Stimulated activated CD4-positive, alpha-beta T cell treated with anti-CD3 and anti-CD28 coated beads, Interleukin-1b, Interleukin-23, amount 100 ng/mL, for 24 hours (primary cell): ENCODE measurements around the gene ZNF532.
"Not testable (repeated sequence)": the region's sequence is repeated elsewhere in the genome, so short reads cannot be mapped to it uniquely, and the experiment has no call there.

Source experiments
- DNase-seq, 4 experiments: peaks; one replicate each; pipeline ENCODE4 v3.0.0-alpha.2; 2020; ENCODE audit warnings: low read depth in 4 of 4, low spot score in 1 of 4

The ZNF532 gene

DNA sequence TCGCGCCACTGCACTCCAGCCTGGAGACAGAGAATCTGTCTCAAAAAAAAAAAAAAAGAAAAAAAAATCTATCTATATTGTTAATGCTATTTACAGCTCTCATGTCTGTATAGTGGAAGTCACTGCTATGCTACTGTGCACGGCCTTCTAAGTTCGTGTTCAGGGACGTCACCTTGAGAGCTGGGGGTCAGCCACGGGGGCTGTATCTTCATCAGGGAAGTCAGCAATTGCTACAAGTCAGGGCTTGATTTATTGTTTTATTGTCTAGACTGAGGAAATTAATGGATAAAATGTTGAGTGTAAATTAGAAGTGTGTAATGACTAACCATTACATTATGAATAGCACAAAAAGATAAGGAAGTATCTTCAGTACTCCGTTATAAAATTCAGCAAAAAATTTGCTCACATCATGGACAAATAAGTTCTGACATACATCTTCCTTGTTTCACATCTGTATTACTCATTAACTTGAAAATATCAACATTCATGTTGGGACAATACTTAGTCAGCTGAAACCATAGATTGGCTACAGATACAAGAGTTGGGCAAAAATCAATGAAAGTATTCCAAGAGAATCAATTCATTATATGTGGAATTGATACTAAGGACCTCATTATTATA, 138.4 kb downstream of the ZNF532 start:
- no peak for DNase-seq

DNA sequence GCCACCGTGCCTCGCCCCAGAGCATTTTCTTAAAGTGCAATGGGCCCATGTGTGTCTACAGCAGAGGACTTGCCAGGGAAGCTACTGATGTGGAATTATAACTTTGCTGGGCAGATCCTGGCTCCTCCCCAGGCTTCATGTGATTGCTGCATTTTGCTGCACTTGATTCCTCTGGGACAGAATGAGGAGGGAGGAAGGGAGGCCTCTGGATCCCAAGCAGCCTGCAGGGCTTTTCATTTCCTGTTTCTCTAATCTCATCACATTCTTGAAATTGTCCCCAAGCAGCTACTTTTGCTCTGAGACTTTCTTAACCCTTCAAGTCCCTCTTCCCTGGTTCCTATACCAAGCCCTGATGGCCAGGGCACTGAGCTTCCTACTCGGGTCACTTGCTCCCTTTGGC, 140.6 kb downstream of the ZNF532 start:
- DNase-seq = no peak

DNA sequence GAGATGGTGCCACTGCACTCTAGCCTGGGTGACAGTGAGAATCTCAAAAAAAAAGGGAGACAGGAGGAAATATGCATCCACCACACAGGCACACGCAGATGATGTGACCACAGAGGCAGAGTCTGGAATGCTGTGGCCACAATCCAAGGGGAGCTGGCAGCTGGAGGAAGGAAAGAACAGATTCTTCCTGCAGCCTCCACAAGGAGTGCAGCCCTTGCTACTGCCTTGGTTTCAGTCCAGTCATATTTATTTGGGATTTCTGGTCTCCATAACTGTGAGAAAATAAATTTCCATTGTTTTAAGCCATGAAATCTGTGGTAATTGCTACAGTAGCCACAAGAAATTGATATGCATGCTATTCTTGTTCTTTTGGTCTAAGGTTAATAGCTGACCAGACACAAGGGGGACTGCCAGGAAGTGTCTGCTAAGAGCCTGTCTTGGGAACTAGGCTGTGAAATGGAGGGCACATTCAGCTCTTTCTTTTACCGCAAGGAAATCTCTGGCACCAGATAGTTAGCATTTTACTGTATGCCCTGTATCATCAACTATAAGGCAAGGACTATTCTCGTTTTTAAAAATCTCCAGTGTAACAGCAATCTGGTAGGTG, 141.9 kb downstream of the ZNF532 start:
- DNase-seq = no peak

DNA sequence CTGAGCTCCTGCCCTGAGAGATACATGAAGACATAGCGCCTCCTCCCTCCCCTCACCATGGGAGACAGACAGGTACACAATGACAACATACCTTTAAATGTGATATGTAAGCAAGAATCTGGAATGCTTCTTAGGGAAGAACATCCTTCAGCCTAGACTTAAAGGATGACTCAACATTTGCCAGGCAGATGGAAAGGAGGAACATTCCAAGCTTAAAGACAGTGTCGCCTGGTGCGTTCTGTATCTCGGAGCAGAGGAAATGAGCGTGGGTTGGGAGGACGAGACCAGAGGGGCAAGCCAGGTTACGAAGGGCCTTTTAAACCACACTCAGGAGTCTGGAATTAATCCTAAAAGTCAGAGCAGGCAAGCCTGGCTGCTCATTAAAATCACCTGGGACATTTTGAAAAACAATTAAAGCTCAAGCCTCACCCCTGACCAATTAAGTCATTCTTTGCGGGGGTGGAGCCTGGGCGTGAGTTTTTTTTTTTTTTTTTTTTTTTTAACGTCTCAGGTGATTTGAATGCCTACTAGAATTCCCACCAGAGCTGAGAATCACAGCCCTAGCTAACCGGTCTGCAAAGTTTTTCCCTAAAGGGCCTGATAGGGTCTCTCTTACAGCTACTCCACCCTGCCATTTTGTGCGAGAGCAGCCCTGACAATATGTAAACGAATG, 143.8 kb downstream of the ZNF532 start:
- no peak for DNase-seq

DNA sequence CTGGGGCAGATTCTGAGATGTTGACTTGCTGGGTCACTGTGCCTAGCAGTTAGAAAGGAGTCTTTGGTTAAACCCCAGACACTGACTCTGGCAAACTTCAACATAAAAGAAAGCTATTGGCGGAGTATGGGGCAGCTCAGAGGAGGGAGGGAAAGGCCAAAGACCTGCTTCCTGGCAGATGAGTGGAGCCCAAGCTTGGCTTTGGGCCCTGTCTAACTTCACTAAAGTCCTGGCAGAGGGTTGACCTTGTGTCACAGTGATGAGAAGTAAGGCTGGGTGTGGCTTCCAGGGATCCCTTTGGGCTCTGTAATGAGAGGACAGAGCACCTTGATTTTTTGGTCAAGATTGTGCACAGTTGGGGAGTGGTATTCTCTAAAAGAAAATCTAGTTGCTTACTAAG, 145.2 kb downstream of the ZNF532 start:
- no peak for DNase-seq

DNA sequence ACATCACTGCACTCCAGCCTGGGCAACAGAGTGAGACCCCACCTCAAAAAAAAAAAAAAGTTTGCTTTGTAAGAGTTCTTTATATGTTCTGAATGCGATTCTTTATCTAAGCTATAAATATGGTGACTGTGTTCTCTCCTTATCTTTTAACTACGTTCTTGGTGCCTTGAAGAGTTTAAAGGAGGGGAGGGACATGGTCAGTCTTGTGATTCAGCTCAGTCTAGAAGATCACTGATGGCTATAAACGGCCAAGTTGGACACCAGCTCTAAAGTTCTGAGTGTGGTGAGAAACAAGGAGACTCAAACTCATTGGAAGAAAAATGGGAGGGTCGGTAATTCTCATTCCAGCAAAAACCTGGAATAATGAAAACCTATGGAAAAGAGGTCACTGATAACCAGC, 146.6 kb downstream of the ZNF532 start:
- no peak for DNase-seq

DNA sequence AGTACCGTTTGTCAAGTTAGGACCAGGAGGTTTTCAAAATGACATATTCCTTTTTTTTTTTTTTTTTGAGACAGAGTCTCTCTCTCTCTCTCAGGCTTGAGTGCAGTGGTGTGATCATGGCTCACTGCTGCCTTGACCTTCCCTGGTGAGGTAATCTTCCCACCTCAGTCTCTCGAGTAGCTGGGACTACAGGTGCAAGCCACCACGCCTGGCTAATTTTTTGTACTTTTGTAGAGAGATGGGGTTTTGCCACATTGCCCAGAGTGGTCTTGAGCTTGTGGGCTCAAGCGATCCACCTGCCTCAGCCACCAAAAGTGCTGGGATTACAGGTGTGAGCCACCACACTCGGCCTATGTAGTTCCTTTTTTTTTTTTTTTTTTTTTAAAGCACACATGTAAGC, 147.1 kb downstream of the ZNF532 start:
- DNase-seq = no peak

DNA sequence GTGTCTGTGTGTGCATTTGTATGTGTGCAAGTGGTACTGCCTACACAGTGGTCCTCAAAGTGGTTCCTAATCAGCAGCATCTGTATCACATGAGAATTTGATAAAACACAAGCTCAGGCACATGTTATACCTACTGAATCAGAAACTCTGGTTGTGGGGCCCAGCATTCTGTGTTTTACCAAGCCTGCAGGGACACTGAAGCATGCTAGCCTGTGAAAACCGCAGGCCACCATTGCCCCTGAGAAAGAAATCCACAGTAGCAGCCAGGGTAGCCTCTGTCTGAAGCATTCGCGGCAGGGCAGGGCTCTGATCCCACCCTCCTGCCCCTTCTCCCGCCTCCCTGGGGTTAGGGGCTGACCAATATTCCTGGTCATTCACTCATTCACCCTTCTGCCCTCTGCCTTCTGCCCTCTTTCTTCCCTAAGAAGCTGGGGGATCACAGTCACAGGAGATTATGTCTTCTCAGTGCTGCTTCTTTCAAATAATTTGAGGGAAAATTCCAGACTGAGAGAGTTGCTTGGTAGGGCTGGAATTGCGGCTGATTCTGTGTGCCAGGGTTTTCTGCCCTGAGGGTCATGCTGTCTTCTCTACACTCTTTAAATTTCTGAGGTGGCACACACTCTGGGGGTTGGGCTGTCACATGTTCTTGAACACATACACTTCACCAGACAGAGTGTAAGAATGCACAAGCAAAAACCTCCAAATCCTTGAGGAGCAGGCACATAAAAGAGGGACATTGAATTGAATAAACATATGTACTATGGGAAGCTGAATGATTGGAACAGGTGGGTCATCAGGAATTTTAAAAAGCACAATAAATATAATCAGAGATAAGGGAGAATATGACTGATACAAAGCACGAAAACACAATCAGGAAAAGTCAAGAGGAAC, 148.4 kb downstream of the ZNF532 start:
- DNase-seq = no peak

DNA sequence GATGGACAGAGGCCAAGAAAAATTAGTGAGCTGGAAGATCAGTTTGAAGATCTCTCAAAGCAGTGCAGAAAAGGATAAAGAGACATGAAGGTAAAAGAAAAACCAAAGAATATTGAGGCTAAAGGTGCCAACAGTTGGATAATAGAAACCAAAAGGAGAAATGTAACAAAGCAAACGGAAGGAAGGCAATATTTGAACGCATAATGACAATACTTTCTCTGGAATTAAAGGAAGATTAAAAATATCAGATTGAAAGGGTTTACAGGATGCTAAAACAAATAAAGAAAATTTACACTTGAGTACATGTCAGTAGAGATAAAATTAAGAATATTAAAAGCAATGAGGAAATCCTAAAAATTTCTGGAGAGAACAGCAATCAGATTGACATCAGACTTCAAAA, 149.1 kb downstream of the ZNF532 start:
- DNase-seq = no peak

DNA sequence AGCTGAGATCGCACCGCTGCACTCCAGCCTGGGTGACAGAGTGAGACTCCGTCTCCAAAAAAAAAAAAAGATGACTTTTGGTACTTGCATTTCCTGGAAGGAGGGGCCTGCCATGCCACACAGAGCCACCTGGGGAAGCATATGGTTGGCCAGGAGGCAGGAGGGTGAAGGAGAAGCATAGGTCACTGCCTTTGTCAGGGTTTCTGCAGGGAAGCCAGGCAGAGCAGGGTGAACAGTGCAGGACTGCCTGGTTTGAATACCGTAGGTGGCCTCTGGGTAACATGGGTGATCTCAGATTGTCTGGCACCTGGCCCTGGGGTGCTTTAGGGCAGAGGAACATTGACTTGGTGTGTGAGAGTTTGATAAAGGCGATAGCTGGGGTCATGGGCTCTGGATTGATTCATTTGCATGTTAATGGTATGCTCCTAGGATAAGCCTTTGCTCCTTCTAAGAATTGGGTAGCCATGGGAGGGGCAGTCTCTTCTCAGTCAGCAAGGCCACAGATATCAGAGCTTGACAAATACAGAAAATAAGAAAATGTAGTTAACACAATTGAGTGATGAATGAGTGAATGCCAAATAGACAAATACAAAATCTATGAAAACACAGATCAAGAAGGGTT, 151.0 kb downstream of the ZNF532 start:
- DNase-seq = no peak

DNA sequence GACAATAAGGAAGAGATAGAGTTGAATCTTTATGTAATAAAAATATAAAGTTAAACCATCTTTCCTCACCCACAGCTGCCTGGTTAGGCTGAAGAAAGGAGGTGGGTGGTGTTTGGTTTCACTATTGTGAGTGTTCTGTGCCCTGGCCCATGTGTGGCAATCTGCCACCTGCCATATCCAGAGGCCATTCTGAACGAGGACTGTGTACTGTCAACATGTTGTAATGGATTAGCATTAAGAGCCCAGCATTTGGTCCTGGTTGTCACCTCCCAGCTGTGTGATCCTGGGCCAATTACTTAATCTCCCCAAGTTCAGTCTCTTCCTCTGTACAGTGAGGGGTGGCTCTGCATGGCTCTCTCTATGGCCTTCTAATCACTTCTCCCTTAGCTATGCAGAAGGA, 156.8 kb downstream of the ZNF532 start:
- no peak for DNase-seq

DNA sequence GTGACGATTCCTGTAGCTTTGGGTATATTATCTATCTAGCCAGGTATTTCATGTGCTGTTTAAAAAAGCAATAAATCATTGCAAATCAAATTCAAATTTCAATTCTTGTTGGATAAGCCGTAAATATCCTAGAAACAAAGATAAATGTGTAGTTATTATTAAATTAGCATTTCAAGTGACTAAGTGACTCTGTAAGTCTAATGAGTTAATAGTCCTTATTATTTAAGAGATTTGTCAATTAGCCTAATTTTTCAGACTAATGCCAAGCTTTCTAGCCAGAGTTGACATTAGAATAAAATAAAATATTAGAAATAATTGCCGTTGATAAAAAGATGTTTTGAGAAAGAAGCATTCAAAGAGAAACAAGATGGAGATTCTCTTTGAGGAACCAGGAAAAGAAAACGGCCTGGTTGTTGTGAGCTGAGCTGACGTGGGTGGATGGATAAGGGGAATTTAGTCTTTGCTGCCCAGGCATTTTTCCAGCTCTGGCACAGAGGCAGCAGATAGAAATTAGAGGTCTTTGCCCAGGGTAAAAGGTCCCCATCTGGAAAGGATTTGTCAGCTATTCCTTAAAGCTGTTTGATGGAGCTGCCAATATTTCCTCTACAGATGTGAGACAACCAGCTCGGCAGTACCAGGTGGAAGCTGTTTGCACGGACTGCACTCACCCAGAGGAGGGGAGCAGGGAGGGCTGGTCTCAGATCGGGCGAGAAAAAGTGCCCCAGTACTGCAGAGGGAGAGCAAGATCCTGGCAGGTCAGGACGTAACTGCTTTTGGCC, 157.7 kb downstream of the ZNF532 start:
- DNase-seq = no peak

DNA sequence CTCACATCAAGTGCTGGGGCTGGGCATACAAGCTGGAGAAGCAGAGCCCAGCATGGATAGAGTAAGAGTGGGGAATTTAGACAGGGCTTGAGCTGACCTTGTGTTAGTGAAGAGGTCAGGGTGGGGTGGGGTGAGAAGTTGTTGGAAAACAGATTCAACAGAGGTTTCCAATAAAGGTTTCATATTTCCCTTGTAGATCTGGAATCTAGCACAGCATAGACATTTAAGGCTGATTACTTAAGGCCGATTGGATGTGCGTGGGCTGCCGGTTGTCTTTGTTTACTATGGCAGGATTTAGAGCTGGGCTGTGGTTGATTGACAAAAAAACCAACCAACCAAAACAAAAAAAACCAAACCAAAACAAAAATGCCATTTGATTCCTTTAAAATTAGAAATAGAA, 160.2 kb downstream of the ZNF532 start:
- no peak for DNase-seq

DNA sequence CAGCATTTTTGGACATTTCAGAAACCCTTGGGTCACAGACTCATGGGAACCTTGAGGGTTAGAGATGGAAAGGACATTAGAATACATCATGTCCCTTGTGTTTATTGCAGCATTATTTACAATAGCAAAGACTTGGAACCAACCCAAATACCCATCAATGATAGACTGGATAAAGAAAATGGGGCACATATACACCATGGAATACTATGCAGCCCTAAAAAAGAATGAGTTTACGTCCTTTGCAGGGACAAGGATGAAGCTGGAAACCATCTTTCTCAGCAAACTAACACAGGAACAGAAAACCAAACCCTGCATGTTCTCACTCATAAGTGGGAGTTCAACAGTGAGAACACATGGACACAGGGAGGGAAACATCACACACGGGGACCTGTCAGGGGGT, 160.9 kb downstream of the ZNF532 start:
- not testable (repeated sequence) for DNase-seq

DNA sequence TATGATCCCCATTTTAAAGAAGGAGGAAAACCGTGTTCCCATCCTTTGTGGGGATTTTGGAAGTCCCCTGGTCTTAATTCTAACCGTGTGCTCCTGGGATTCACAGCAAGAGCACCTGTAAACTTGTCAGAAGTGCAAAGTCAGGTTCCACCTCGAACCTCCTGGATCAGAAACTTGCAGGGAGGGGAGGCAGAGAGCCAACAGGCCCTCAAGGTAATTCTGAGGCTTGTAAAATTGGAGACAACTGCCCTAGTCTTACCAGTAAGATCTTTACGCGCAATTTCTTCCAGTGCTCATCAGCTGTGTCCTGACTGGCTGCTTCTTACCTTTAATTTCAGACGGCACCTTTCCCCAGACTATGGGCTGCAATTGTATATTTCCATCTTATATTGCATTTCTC, 161.7 kb downstream of the ZNF532 start:
- no peak for DNase-seq

DNA sequence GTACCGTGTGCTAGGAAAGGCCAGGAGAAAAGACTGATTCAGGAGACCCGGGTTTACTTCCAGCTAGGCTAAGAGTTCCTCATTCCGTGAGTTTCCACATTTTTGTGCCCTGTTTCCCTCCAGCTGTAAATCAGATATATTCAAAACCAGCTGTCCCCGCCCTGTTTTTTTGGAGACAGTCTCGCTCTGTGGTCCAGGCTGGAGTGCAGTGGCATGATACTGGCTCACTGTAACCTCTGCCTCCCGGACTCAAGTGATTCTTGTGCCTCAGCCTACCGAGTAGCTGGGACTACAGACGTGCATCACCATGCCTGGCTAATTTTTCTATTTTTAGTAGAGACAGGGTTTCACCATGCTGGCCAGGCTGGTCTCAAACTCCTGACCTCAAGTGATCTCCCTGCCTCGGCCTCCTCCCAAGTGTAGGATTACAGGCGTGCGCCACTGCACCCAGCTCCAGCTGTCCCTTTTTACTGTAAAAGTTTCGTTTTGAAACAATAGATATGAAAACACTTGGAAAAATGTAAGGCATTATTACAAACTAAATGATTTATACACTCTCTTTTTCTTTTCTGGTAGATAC, 162.2 kb downstream of the ZNF532 start:
- DNase-seq = no peak

DNA sequence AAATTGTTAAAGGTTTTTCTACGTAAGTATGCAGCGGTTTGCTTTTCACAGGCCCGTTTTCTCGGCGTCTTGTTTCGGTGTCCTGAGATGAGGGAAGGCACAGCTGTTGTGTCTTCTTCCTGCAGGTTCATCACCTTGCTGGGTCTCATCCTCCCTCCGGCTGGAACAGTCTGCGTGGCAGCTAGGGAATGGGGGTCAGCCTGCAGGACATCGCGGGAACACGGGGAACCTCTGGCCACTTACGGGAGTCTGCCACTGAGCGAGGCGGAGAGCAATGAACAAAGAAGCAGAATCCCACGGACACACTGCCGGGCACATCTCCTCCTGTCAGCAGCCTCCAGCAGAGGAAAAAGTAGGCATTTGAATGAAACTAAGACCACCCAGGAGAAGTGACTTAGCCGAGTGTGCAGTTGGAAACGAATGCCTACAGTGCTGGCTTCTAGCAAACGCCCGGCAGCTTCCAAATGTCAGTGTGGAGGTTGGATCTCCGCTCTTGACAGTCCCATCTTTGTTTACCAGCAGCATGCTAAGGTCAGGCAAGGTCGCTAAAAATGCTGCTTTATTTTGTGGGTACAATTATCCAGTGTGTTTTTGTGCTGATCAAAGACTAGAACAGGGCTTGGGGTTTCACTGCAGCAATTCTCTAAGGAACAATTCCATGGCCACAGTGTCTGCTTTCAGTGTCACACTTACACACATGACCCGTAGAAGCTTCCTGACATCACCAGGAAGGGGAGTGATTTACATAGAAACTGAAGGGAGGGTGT, 165.2 kb downstream of the ZNF532 start:
- no peak for DNase-seq

DNA sequence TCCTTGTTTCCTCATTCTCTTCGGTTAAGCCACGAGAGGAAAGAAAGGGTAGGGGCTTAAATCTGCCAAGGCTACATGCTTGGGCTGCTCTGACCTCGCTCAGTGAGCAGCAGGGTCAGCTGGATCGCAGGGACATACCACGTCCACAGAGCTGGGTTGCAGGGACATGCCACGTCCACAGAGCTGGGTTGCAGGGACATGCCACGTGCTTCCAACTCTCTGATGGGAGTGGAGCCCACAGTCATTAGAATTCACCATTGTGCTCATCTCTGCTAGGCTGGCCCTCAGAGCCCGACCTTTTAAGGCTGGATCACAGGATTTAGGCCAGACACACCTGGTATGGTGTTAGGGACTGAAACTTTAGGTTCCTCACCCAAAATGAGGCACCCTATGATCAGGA, 167.6 kb downstream of the ZNF532 start:
- no peak for DNase-seq

DNA sequence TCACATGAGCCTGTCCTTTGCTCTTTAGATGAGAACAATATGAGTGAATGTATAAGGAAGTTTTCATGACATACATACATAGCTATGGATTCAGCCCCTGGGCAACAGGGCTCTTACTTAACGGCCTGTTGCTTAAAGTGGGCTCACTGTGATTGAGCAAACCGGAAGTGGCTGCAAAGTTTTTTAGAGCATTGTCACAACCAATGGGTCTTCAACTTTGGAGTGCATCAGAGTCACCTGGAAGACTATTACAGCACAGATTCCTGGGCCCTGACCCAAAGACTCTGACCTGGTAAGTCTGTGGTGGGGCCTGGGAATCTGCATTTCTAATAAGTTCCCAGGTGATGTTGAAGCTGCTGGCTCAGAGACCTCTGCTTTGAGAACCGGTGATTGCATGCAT, 168.7 kb downstream of the ZNF532 start:
- no peak for DNase-seq

DNA sequence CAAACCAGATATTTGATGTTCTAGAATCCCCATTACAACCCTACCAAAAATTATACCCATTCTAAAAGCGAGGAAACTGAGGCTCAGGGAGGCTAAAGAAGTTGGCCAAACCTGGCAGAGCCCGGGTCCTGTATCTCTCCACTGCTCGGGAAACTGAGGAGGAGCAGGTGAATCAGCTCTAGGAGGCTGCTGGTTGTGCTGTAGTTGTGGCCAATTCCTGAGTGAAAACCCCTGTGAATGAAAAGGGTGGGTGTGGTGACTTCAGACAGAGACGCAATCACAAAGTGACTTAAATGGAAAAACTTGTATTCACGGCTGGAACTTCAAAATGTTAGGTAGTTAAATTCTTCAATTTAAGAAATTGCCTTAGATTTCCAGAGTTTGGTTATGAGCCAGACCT, 169.3 kb downstream of the ZNF532 start:
- no peak for DNase-seq
